ENCODE data around the gene LBR.
A peak's percentile ranks its signal among the peaks of the same experiment; 100 is the strongest.
"Not testable (repeated sequence)": the region's sequence is repeated elsewhere in the genome, so short reads cannot be mapped to it uniquely, and the experiment has no call there.

Gene LBR

GRCh38 chr1:225406976-225407725 lies 20.7 kb downstream of the LBR start:
- H3K27ac ChIP-seq (ENCODE audit: low read length): no peak overlapping the region
- no peaks in the 10 kb centered on the region for H3K27me3 ChIP-seq (ENCODE audit: control insufficient read depth, insufficient read depth, low read length)
- H3K4me1 ChIP-seq (ENCODE audit: control insufficient read depth, insufficient read depth, low read length): no peaks in the 10 kb centered on the region
- H3K9me3 ChIP-seq (ENCODE audit: control insufficient read depth, insufficient read depth, low read length): no peaks in the 10 kb centered on the region
- no peak overlapping the region for H3K4me3 ChIP-seq (ENCODE audit: low read length)
- DNase-seq (ENCODE audit: low read depth, low spot score): no peak
- H3K36me3 ChIP-seq (ENCODE audit: control insufficient read depth, insufficient read depth, low read length): 0 out of 2 replicates have a peak, but pooled peaks cover 2% of the 10 kb centered on the region
- no CpG with 5 or more reads among the region's 8 CpGs for WGBS (ENCODE audit: insufficient coverage, insufficient read length)

- H3K4me1 ChIP-seq (ENCODE audit: control insufficient read depth, insufficient read depth, low read length): no peaks in the 10 kb centered on the region
- no peak overlapping the region for H3K4me3 ChIP-seq (ENCODE audit: low read length)
- WGBS (ENCODE audit: insufficient coverage, insufficient read length): no CpG with 5 or more reads among the region's 5 CpGs
- H3K9me3 ChIP-seq (ENCODE audit: control insufficient read depth, insufficient read depth, low read length): no peaks in the 10 kb centered on the region
- H3K36me3 ChIP-seq (ENCODE audit: control insufficient read depth, insufficient read depth, low read length): no peaks in the 10 kb centered on the region; the same call in 1 of the 2 replicates
- no peak for DNase-seq (ENCODE audit: low read depth, low spot score)
- H3K27ac ChIP-seq (ENCODE audit: low read length): no peak overlapping the region
- no peaks in the 10 kb centered on the region for H3K27me3 ChIP-seq (ENCODE audit: control insufficient read depth, insufficient read depth, low read length)
Observed at GRCh38 chr1:225400968-225401367, 26.9 kb downstream of the LBR start.

GRCh38 chr1:225396357-225396756 lies 31.5 kb downstream of the LBR start:
- Histone ChIP-seq H3K4me3 (ENCODE audit: low read length) (no peak overlapping the region), H3K36me3 (ENCODE audit: control insufficient read depth, insufficient read depth, low read length) (no peaks in the 10 kb centered on the region; the same call in 1 of the 2 replicates), H3K27ac (ENCODE audit: low read length) (no peak overlapping the region), H3K4me1 (ENCODE audit: control insufficient read depth, insufficient read depth, low read length) (no peaks in the 10 kb centered on the region), H3K9me3 (ENCODE audit: control insufficient read depth, insufficient read depth, low read length) (no peaks in the 10 kb centered on the region), H3K27me3 (ENCODE audit: control insufficient read depth, insufficient read depth, low read length) (no peaks in the 10 kb centered on the region)
- no CpG with 5 or more reads among the region's 2 CpGs for WGBS (ENCODE audit: insufficient coverage, insufficient read length)
- no peak for DNase-seq (ENCODE audit: low read depth, low spot score)

- WGBS (ENCODE audit: insufficient coverage, insufficient read length): no CpG with 5 or more reads among the region's 4 CpGs
- no peaks in the 10 kb centered on the region for H3K4me1 ChIP-seq (ENCODE audit: control insufficient read depth, insufficient read depth, low read length)
Observed at GRCh38 chr1:225389843-225390242, 38.0 kb downstream of the LBR start.

GRCh38 chr1:225388372-225388771 lies 39.5 kb downstream of the LBR start:
- H3K4me1 ChIP-seq (ENCODE audit: control insufficient read depth, insufficient read depth, low read length): no peaks in the 10 kb centered on the region
- no CpG with 5 or more reads among the region's 4 CpGs for WGBS (ENCODE audit: insufficient coverage, insufficient read length)

More at GRCh38 chr1:225389843-225390242, 38.0 kb downstream of the LBR start:
- H3K9me3 ChIP-seq (ENCODE audit: control insufficient read depth, insufficient read depth, low read length): no peaks in the 10 kb centered on the region
- no peak overlapping the region for H3K27ac ChIP-seq (ENCODE audit: low read length)
- no peaks in the 10 kb centered on the region for H3K27me3 ChIP-seq (ENCODE audit: control insufficient read depth, insufficient read depth, low read length)
- H3K36me3 ChIP-seq (ENCODE audit: control insufficient read depth, insufficient read depth, low read length): no peaks in the 10 kb centered on the region
- H3K4me3 ChIP-seq (ENCODE audit: low read length): no peak overlapping the region
- DNase-seq (ENCODE audit: low read depth, low spot score): no peak

GRCh38 chr1:225386860-225387259 lies 41.0 kb downstream of the LBR start:
- not testable (repeated sequence) for H3K36me3 ChIP-seq (ENCODE audit: control insufficient read depth, insufficient read depth, low read length); H3K27me3 ChIP-seq (ENCODE audit: control insufficient read depth, insufficient read depth, low read length); H3K4me3 ChIP-seq (ENCODE audit: low read length); H3K9me3 ChIP-seq (ENCODE audit: control insufficient read depth, insufficient read depth, low read length); DNase-seq (ENCODE audit: low read depth, low spot score); H3K4me1 ChIP-seq (ENCODE audit: control insufficient read depth, insufficient read depth, low read length); H3K27ac ChIP-seq (ENCODE audit: low read length)
- WGBS (ENCODE audit: insufficient coverage, insufficient read length): no CpG with 5 or more reads among the region's 3 CpGs

More at GRCh38 chr1:225388372-225388771, 39.5 kb downstream of the LBR start:
- Histone ChIP-seq H3K9me3 (ENCODE audit: control insufficient read depth, insufficient read depth, low read length) (no peaks in the 10 kb centered on the region), H3K27me3 (ENCODE audit: control insufficient read depth, insufficient read depth, low read length) (no peaks in the 10 kb centered on the region), H3K4me3 (ENCODE audit: low read length) (no peak overlapping the region), H3K27ac (ENCODE audit: low read length) (no peak overlapping the region), H3K36me3 (ENCODE audit: control insufficient read depth, insufficient read depth, low read length) (no peaks in the 10 kb centered on the region)
- DNase-seq (ENCODE audit: low read depth, low spot score): no peak

GRCh38 chr1:225380691-225381090 lies 47.1 kb downstream of the LBR start:
- Histone ChIP-seq H3K36me3 (ENCODE audit: control insufficient read depth, insufficient read depth, low read length) (no peaks in the 10 kb centered on the region), H3K9me3 (ENCODE audit: control insufficient read depth, insufficient read depth, low read length) (no peaks in the 10 kb centered on the region), H3K27me3 (ENCODE audit: control insufficient read depth, insufficient read depth, low read length) (no peaks in the 10 kb centered on the region), H3K4me1 (ENCODE audit: control insufficient read depth, insufficient read depth, low read length) (no peaks in the 10 kb centered on the region), H3K4me3 (ENCODE audit: low read length) (no peak overlapping the region), H3K27ac (ENCODE audit: low read length) (no peak overlapping the region)
- DNase-seq (ENCODE audit: low read depth, low spot score): no peak
- WGBS (ENCODE audit: insufficient coverage, insufficient read length): no CpG with 5 or more reads among the region's 1 CpG

GRCh38 chr1:225378880-225379279 lies 49.0 kb downstream of the LBR start:
- no peaks in the 10 kb centered on the region for H3K9me3 ChIP-seq (ENCODE audit: control insufficient read depth, insufficient read depth, low read length)
- peak; percentile 64 for DNase-seq (ENCODE audit: low read depth, low spot score)
- no peaks in the 10 kb centered on the region for H3K4me1 ChIP-seq (ENCODE audit: control insufficient read depth, insufficient read depth, low read length)
- no peaks in the 10 kb centered on the region for H3K36me3 ChIP-seq (ENCODE audit: control insufficient read depth, insufficient read depth, low read length)
- H3K27me3 ChIP-seq (ENCODE audit: control insufficient read depth, insufficient read depth, low read length): no peaks in the 10 kb centered on the region
- no CpG with 5 or more reads among the region's 10 CpGs for WGBS (ENCODE audit: insufficient coverage, insufficient read length)
- H3K4me3 ChIP-seq (ENCODE audit: low read length): no peak overlapping the region
- H3K27ac ChIP-seq (ENCODE audit: low read length): no peak overlapping the region

- WGBS (ENCODE audit: insufficient coverage, insufficient read length): no CpG with 5 or more reads among the region's 4 CpGs
- no peaks in the 10 kb centered on the region for H3K9me3 ChIP-seq (ENCODE audit: control insufficient read depth, insufficient read depth, low read length)
- no peaks in the 10 kb centered on the region for H3K4me1 ChIP-seq (ENCODE audit: control insufficient read depth, insufficient read depth, low read length)
- no peak overlapping the region for H3K27ac ChIP-seq (ENCODE audit: low read length)
- no peak for DNase-seq (ENCODE audit: low read depth, low spot score)
- no peak overlapping the region for H3K4me3 ChIP-seq (ENCODE audit: low read length)
- H3K36me3 ChIP-seq (ENCODE audit: control insufficient read depth, insufficient read depth, low read length): no peaks in the 10 kb centered on the region
- no peaks in the 10 kb centered on the region for H3K27me3 ChIP-seq (ENCODE audit: control insufficient read depth, insufficient read depth, low read length)
Observed at GRCh38 chr1:225374996-225375395, 52.8 kb downstream of the LBR start.

GRCh38 chr1:225373155-225373554 lies 54.7 kb downstream of the LBR start:
- H3K9me3 ChIP-seq (ENCODE audit: control insufficient read depth, insufficient read depth, low read length): no peaks in the 10 kb centered on the region
- H3K27ac ChIP-seq (ENCODE audit: low read length): no peak overlapping the region
- H3K4me1 ChIP-seq (ENCODE audit: control insufficient read depth, insufficient read depth, low read length): no peaks in the 10 kb centered on the region
- no peak for DNase-seq (ENCODE audit: low read depth, low spot score)
- H3K4me3 ChIP-seq (ENCODE audit: low read length): no peak overlapping the region
- WGBS (ENCODE audit: insufficient coverage, insufficient read length): 100% methylated on average over 1 of the region's 21 CpGs
- no peaks in the 10 kb centered on the region for H3K36me3 ChIP-seq (ENCODE audit: control insufficient read depth, insufficient read depth, low read length)
- H3K27me3 ChIP-seq (ENCODE audit: control insufficient read depth, insufficient read depth, low read length): peaks cover under 1% of the 10 kb centered on the region; the same call in 1 of the 2 replicates
